ENCODE measurements around the gene BCAR1.

DNA sequence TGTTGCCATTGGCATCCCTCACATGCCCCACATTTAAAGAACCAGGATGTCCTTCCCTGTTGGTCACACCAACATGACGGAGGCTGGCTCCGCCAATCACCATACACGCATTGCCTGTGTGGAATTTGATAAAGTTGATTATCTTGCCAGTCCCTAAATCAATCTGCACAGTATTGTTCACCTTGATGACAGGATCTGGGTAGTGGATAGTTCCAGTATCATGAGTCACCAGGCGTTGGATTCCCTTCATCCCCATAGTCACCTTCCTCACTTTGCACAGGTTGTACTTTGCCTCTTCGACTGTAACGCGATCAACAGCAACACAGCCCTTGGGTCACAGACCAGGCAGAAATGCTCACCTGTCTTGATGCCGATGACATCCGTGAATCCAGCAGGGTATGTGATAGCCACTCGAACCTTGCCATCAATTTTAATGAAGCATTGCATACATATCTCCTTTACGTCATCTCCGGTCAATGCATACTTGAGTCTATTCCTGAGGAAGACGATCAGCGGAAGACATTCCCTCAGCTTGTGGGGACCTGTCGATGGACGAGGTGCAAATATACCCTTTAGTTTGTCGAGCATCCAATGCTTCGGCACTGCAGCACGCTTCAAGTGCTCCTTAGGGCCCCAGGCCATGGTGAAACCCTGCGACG, 58.7 kb downstream of the BCAR1 start:
- no peak for TF ChIP-seq POLR2A (IDR thresholded peaks at IDR 0.05)
- TF ChIP-seq, protein P1, sequence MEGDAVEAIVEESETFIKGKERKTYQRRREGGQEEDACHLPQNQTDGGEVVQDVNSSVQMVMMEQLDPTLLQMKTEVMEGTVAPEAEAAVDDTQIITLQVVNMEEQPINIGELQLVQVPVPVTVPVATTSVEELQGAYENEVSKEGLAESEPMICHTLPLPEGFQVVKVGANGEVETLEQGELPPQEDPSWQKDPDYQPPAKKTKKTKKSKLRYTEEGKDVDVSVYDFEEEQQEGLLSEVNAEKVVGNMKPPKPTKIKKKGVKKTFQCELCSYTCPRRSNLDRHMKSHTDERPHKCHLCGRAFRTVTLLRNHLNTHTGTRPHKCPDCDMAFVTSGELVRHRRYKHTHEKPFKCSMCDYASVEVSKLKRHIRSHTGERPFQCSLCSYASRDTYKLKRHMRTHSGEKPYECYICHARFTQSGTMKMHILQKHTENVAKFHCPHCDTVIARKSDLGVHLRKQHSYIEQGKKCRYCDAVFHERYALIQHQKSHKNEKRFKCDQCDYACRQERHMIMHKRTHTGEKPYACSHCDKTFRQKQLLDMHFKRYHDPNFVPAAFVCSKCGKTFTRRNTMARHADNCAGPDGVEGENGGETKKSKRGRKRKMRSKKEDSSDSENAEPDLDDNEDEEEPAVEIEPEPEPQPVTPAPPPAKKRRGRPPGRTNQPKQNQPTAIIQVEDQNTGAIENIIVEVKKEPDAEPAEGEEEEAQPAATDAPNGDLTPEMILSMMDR (IDR thresholded peaks at IDR 0.05): no peak
